Body of pancreas (tissue), 4 donors: ENCODE data around the gene PTH2R. TPM values are rescaled to one million over a fixed set of nuclear protein-coding genes. Genes with fewer than 3 reads are reported as not detected.

ENCODE experiments used
- ATAC-seq: fragments of 150-250 bp; one replicate; pipeline ENCODE4 v1.9.1; 2016
- DNase-seq, 4 donors: peaks; one replicate each; pipeline ENCODE4 v3.0.0-alpha.2; 2019
- H3K27ac ChIP-seq, 4 donors: fragments of 200-600 bp; sonication (generic); 1 replicate in 3 of 4; 2 replicates in 1 of 4; pipeline versions ENCODE4 v1.5.1 to v1.6.1; 2016 to 2019; ENCODE audit warnings: mild to moderate bottlenecking in 1 of 4, mixed read lengths in 1 of 4, moderate library complexity in 1 of 4
- H3K27me3 ChIP-seq, 2 donors: fragments of 200-600 bp; sonication (generic); one replicate each; pipeline ENCODE4 v1.6.0; 2016; ENCODE audit warnings: mild to moderate bottlenecking in 1 of 2
- H3K36me3 ChIP-seq, 2 donors: fragments of 200-600 bp; sonication (generic); replicated peaks in 1 of 2; 2 replicates each; pipeline ENCODE4 v1.5.1; 2016; ENCODE audit warnings: low read depth in 2 of 2; ENCODE audit not compliant: insufficient read depth in 1 of 2
- H3K4me1 ChIP-seq: fragments of 200-600 bp; sonication (generic); one replicate; pipeline ENCODE4 v1.6.0; 2016
- H3K4me3 ChIP-seq, 2 donors: fragments of 200-600 bp; sonication (generic); 1 replicate in 1 of 2; 2 replicates in 1 of 2; pipeline ENCODE4 v1.5.1; 2016 to 2019
- H3K9me3 ChIP-seq, 3 donors: fragments of 200-600 bp; sonication (generic); 1 replicate in 2 of 3; 2 replicates in 1 of 3; pipeline ENCODE4 v1.5.1; 2016
- POLR2A ChIP-seq, 3 donors: fragments of 450-650 bp; IDR thresholded peaks; one replicate each; pipeline ENCODE4 v1.6.1; 2016; ENCODE audit warnings: antibody characterized with exemption in 3 of 3, mild to moderate bottlenecking in 2 of 3
- WGBS, 2 donors: methylation state at CpG; one replicate each; pipeline ENCODE4 v1.1.5; 2017; 5-methylcytosine and 5-hydroxymethylcytosine counted together
- intact Hi-C: fragments of 100-400 bp; cut with DNase I; formaldehyde crosslinking; loops from one replicate; pipeline ENCODE4 v1.15.1; 2023
- total RNA-seq, 2 donors: library from RNA; depleted of rRNA; stranded (reverse); fragments of >200 nt; gene quantifications; one replicate each; pipeline ENCODE4 v1.1.0, GENCODE V29; 2016
- TF ChIP-seq, protein P1 (sequence below), 7 experiments: fragments of 450-650 bp in 4 of 7; fragments of 200-600 bp in 3 of 7; sonication (generic) in 3 of 7; IDR thresholded peaks; one replicate each; pipeline ENCODE4 v1.5.1; 2016 to 2019; ENCODE audit warnings: antibody characterized with exemption in 7 of 7

The PTH2R gene
- total RNA-seq, 2 donors from 2014 or later: 0.78 TPM; not detected in 1

DNA sequence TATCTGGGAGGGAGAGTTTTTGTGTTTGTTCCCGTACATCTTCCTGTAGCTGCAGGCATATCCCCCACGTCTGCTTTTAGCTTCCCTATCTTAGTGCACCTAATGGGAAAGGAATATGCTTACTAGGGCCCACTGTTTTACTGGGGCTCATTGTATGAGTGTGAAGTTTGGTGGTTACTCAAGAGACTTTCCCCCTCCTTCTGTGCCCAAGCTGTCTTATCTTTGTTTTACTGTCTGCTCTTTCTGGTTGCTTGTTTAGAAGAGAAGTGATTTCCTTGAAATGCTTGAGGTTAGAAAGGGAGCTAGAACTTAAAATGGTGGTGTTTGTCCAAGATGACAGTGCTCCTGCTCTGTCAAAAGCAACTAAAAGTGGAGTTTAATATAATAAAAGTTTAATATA lies 7.3 kb downstream of the PTH2R start:
- Histone ChIP-seq H3K9me3 (no peaks in the 10 kb centered on the region), H3K27me3 (no peaks in the 10 kb centered on the region), H3K4me1 (no peaks in the 10 kb centered on the region), H3K4me3 (no peak overlapping the region), H3K27ac (no peak overlapping the region), H3K36me3 (no peaks in the 10 kb centered on the region)
- TF ChIP-seq, protein P1, sequence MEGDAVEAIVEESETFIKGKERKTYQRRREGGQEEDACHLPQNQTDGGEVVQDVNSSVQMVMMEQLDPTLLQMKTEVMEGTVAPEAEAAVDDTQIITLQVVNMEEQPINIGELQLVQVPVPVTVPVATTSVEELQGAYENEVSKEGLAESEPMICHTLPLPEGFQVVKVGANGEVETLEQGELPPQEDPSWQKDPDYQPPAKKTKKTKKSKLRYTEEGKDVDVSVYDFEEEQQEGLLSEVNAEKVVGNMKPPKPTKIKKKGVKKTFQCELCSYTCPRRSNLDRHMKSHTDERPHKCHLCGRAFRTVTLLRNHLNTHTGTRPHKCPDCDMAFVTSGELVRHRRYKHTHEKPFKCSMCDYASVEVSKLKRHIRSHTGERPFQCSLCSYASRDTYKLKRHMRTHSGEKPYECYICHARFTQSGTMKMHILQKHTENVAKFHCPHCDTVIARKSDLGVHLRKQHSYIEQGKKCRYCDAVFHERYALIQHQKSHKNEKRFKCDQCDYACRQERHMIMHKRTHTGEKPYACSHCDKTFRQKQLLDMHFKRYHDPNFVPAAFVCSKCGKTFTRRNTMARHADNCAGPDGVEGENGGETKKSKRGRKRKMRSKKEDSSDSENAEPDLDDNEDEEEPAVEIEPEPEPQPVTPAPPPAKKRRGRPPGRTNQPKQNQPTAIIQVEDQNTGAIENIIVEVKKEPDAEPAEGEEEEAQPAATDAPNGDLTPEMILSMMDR (IDR thresholded peaks at IDR 0.05): no peak
- no peak for TF ChIP-seq POLR2A (IDR thresholded peaks at IDR 0.05)
- intact Hi-C loops: no loop called here
- DNase-seq: no peak
- ATAC-seq: no peak
- WGBS, 2 donors: 75 to 89% methylated on average over 2 of the region's 2 CpGs

- no peak for ATAC-seq
- no peak overlapping the region for H3K4me3 ChIP-seq
- DNase-seq: no peak
- intact Hi-C loops: no loop called here
- H3K9me3 ChIP-seq: no peaks in the 10 kb centered on the region
- WGBS, 2 donors: 90 to 92% methylated on average over 4 of the region's 4 CpGs
- H3K27me3 ChIP-seq: no peaks in the 10 kb centered on the region
- H3K36me3 ChIP-seq: no peaks in the 10 kb centered on the region
- TF ChIP-seq, protein P1 (IDR thresholded peaks at IDR 0.05): no peak
- TF ChIP-seq POLR2A (IDR thresholded peaks at IDR 0.05): no peak
- no peak overlapping the region for H3K27ac ChIP-seq
- no peaks in the 10 kb centered on the region for H3K4me1 ChIP-seq
These were observed 8.7 kb downstream of the PTH2R start for GRCh38 chr2:208415255-208415654.

GRCh38 chr2:208415897-208416296 lies 9.3 kb downstream of the PTH2R start:
- no peaks in the 10 kb centered on the region for H3K27me3 ChIP-seq
- no peak overlapping the region for H3K27ac ChIP-seq
- H3K4me3 ChIP-seq: no peak overlapping the region
- H3K36me3 ChIP-seq: no peaks in the 10 kb centered on the region
- WGBS, 2 donors: 58 to 64% methylated on average over 2 of the region's 2 CpGs
- TF ChIP-seq, protein P1 (IDR thresholded peaks at IDR 0.05): no peak
- no peak for TF ChIP-seq POLR2A (IDR thresholded peaks at IDR 0.05)
- no peak for DNase-seq
- intact Hi-C loops: no loop called here
- no peaks in the 10 kb centered on the region for H3K9me3 ChIP-seq
- H3K4me1 ChIP-seq: no peaks in the 10 kb centered on the region
- no peak for ATAC-seq

- ATAC-seq (no peak), DNase-seq (no peak)
- Histone ChIP-seq H3K27me3 (no peaks in the 10 kb centered on the region), H3K27ac (no peak overlapping the region), H3K4me3 (no peak overlapping the region), H3K36me3 (no peaks in the 10 kb centered on the region), H3K4me1 (no peaks in the 10 kb centered on the region), H3K9me3 (no peaks in the 10 kb centered on the region)
- WGBS, 2 donors: 83 to 90% methylated on average over 5 of the region's 5 CpGs
- no peak for TF ChIP-seq POLR2A (IDR thresholded peaks at IDR 0.05)
- TF ChIP-seq, protein P1 (IDR thresholded peaks at IDR 0.05): no peak
- intact Hi-C loops: no loop called here
These were observed 19.9 kb downstream of the PTH2R start for GRCh38 chr2:208426412-208427045.

- intact Hi-C loops: no loop called here
- ATAC-seq (no peak), DNase-seq (no peak)
- Histone ChIP-seq H3K27ac (no peak overlapping the region), H3K9me3 (no peaks in the 10 kb centered on the region), H3K27me3 (no peaks in the 10 kb centered on the region), H3K36me3 (no peaks in the 10 kb centered on the region), H3K4me1 (no peaks in the 10 kb centered on the region), H3K4me3 (no peak overlapping the region)
- TF ChIP-seq, protein P1 (IDR thresholded peaks at IDR 0.05): no peak
- TF ChIP-seq POLR2A (IDR thresholded peaks at IDR 0.05): no peak
- 65% methylated on average over 3 of the region's 3 CpGs for WGBS, 2 donors
These were observed 31.2 kb downstream of the PTH2R start for GRCh38 chr2:208437755-208438154.
